Ishikawa (cell line): ENCODE measurements around the gene MDH1B.

ENCODE experiments used
- CEBPB ChIP-seq: IDR thresholded peaks from 2 replicates; pipeline ENCODE4 v1.6.1; 2012
- CREB1 ChIP-seq: IDR thresholded peaks from 2 replicates; pipeline ENCODE4 v1.6.1; 2012; ENCODE audit warnings: low read depth
- EGR1 ChIP-seq: IDR thresholded peaks from 2 replicates; pipeline ENCODE4 v1.6.1; 2012
- FOXM1 ChIP-seq: IDR thresholded peaks from 2 replicates; pipeline ENCODE4 v1.6.1; 2012; ENCODE audit warnings: low read depth, borderline replicate concordance
- NFIC ChIP-seq: IDR thresholded peaks from 2 replicates; pipeline ENCODE4 v1.6.1; 2012
- RAD21 ChIP-seq: IDR thresholded peaks from 2 replicates; pipeline ENCODE4 v1.6.1; 2012; ENCODE audit warnings: low read depth
- TAF1 ChIP-seq: IDR thresholded peaks from 2 replicates; pipeline ENCODE4 v1.6.1; 2012; ENCODE audit warnings: low read depth, mild to moderate bottlenecking
- TCF12 ChIP-seq: IDR thresholded peaks from 2 replicates; pipeline ENCODE4 v1.6.1; 2012; ENCODE audit warnings: low read depth
- TEAD4 ChIP-seq: IDR thresholded peaks from 2 replicates; pipeline ENCODE4 v1.6.1; 2012
- YY1 ChIP-seq: IDR thresholded peaks from 2 replicates; pipeline ENCODE4 v1.6.1; 2012; ENCODE audit warnings: low read depth
- TF ChIP-seq, protein P1 (sequence below): IDR thresholded peaks from 2 replicates; pipeline ENCODE4 v1.6.1; 2012
- TF ChIP-seq, protein P2 (sequence below): IDR thresholded peaks from 2 replicates; pipeline ENCODE4 v1.6.1; 2012
- TF ChIP-seq, protein P3 (sequence below): IDR thresholded peaks from 2 replicates; pipeline ENCODE4 v1.6.1; 2012; ENCODE audit warnings: low read depth, mild to moderate bottlenecking

The MDH1B gene

DNA sequence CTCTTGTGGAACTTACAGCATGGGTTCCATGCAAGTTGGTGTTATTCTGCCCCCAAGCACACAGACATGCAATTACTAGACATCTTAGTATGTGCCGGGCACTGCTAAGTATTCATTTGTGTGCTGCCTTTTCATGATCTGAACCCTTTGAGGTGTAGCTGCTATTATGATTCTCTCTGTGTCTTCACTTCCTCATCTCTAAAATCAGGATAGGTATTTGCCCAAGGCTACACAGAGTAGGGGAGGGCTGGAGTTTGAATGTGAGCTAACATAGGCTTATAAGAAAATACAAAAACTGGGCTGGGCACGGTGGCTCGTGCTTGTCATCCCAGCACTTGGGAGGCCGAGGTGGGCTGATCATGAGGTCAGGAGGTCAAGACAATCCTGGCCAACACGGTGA, 27.5 kb upstream of the MDH1B start:
- TF ChIP-seq, protein P1, sequence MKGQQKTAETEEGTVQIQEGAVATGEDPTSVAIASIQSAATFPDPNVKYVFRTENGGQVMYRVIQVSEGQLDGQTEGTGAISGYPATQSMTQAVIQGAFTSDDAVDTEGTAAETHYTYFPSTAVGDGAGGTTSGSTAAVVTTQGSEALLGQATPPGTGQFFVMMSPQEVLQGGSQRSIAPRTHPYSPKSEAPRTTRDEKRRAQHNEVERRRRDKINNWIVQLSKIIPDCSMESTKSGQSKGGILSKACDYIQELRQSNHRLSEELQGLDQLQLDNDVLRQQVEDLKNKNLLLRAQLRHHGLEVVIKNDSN, result no peak
- TF ChIP-seq CEBPB (no peak), RAD21 (no peak), TCF12 (no peak), NFIC (no peak), YY1 (no peak), TEAD4 (no peak), FOXM1 (no peak), TAF1 (no peak), CREB1 (no peak)
- TF ChIP-seq, protein P2, sequence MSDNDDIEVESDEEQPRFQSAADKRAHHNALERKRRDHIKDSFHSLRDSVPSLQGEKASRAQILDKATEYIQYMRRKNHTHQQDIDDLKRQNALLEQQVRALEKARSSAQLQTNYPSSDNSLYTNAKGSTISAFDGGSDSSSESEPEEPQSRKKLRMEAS, result no peak
- TF ChIP-seq, protein P3, sequence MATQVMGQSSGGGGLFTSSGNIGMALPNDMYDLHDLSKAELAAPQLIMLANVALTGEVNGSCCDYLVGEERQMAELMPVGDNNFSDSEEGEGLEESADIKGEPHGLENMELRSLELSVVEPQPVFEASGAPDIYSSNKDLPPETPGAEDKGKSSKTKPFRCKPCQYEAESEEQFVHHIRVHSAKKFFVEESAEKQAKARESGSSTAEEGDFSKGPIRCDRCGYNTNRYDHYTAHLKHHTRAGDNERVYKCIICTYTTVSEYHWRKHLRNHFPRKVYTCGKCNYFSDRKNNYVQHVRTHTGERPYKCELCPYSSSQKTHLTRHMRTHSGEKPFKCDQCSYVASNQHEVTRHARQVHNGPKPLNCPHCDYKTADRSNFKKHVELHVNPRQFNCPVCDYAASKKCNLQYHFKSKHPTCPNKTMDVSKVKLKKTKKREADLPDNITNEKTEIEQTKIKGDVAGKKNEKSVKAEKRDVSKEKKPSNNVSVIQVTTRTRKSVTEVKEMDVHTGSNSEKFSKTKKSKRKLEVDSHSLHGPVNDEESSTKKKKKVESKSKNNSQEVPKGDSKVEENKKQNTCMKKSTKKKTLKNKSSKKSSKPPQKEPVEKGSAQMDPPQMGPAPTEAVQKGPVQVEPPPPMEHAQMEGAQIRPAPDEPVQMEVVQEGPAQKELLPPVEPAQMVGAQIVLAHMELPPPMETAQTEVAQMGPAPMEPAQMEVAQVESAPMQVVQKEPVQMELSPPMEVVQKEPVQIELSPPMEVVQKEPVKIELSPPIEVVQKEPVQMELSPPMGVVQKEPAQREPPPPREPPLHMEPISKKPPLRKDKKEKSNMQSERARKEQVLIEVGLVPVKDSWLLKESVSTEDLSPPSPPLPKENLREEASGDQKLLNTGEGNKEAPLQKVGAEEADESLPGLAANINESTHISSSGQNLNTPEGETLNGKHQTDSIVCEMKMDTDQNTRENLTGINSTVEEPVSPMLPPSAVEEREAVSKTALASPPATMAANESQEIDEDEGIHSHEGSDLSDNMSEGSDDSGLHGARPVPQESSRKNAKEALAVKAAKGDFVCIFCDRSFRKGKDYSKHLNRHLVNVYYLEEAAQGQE, result no peak

DNA sequence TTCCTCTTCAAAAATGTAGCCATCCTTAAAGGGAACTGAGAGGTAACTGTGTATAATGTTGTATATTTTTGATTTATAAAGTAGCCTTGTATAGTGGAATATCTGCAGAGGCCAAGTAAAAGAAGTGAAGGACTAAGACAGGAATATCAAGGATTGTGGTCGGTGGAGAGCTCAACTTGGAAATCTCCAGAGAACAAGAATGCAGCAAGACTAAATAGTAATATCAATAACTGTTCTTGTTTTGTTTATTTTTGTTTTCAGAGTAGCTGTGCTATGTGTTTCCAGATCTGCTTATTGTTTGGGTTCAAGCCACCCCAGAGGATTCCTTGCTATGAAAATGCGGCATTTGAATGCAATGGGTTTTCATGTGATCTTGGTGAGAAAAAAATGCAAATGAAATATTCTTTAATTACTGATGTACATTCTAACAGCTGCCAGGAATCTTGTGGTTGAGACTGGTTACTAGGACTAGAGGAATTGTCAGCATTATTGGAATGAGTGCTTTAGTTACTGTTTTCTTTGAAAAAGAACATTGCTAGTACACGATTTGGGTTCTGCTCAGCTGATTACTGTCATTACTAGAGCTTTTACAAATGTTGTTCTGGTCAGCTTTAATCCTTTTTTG, 25.3 kb upstream of the MDH1B start:
- TF ChIP-seq, protein P2, result no peak
- TF ChIP-seq YY1 (no peak), NFIC (no peak), TEAD4 (no peak), RAD21 (no peak)
- TF ChIP-seq, protein P3, result no peak

DNA sequence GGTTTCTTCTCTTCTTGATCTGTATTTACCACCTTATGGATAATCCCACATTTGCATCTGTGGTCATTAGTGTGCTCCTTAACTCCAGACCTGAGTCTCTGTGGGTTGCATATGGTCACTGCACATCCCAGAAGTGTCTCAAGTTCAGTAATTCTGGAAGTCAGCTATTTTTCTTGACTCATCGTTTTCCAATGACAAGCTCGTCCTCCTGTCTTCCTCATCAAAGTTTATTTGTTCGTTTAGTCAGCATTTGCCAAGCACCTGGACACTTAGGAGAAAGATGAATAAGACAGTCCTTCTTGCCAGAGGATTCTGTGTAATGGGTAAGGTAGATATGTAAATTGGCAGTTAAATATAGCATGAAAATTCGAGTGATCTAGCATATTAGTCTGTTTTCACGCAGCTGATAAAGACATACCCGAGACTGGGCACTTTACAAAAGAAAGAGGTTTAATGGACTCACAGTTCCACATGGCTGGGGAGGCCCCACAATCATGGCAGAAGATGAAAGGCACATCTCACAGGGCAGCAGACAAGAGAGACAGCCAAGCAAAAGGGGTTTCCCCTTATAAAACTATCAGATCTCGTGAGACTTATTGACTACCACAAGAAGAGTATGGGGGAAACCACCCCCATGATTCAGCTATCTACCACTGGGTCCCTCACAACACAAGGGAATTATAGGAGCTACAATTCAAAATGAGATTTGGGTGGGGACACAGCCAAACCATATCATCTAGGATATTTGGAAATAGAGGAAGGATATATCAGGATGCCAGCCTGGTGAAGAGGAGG, 19.6 kb upstream of the MDH1B start:
- no peak for TF ChIP-seq FOXM1
- TF ChIP-seq EGR1, result no peak
- TF ChIP-seq RAD21, result no peak
- no peak for TF ChIP-seq CREB1
- no peak for TF ChIP-seq YY1
- TF ChIP-seq, protein P3, result no peak
- TF ChIP-seq NFIC, result no peak
- no peak for TF ChIP-seq TAF1
- TF ChIP-seq, protein P1, result no peak
- TF ChIP-seq CEBPB, result no peak

DNA sequence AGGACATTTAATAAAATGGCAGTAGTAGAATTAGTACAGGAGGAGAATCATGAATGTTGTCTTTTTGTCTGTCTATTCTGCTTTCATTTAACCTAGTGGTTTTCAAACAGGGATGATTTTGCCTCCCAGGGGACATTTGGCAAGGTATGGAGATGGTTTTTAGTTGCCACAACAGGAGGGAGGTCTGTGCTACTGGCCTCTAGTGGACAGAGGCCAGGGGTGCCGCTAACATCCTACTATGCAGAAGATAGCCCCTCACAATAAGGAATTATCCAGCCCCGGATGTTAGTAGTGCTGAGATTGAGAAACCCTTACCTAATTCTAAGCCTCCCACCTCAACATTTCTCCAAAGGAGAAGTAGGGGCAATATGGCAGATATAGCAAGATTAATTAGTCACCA, 18.6 kb upstream of the MDH1B start:
- no peak for TF ChIP-seq CREB1
- TF ChIP-seq, protein P1, result no peak
- TF ChIP-seq, protein P3, result no peak
